Measurements from ENCODE around the gene THRA.

The THRA gene

GRCh38 chr17:40084477-40084876 lies 21.7 kb downstream of the THRA start:
- no peak for DNase-seq (ENCODE audit: low read depth in 2 of 2)

DNA sequence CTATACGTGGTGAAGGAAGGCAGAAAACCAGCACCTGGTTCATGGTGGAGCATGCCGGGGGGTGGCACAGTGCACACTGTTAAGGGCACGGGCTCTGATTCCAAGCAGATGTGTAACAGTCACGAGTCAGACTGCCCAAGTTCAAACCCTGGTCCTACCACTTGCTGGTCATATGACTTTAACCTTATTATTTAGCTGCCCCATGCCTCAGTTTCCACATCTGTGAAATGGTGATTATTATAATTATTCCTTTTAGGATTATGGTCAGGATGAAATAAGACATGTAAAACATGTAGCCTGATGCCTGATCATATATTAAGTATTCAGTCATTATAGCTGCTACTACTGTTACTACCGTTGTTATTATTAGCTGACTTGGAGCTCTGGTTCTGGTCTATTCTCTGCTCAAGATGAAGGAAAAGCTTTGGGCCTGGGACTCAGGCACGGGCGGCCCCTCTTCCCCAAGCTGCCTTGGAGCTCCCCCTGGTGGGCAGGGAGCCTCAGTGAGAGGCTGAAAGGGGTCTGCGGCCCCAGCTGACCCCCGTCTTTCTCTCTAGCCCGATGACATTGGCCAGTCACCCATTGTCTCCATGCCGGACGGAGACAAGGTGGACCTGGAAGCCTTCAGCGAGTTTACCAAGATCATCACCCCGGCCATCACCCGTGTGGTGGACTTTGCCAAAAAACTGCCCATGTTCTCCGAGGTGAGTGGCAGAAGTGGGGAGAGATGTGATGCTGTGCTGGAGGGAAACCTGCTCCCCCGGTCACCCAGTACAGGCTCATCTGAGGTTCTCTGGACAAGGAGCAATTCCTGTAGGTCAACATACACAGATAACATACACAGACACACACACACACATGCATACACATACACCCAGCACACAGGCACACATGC lies 23.6 kb downstream of the THRA start:
- no peak for DNase-seq (ENCODE audit: low read depth in 2 of 2)

GRCh38 chr17:40087049-40087794 lies 24.5 kb downstream of the THRA start:
- no peak for DNase-seq (ENCODE audit: low read depth in 2 of 2)

GRCh38 chr17:40087903-40088718 lies 25.3 kb downstream of the THRA start:
- no peak for DNase-seq (ENCODE audit: low read depth in 2 of 2)

DNA sequence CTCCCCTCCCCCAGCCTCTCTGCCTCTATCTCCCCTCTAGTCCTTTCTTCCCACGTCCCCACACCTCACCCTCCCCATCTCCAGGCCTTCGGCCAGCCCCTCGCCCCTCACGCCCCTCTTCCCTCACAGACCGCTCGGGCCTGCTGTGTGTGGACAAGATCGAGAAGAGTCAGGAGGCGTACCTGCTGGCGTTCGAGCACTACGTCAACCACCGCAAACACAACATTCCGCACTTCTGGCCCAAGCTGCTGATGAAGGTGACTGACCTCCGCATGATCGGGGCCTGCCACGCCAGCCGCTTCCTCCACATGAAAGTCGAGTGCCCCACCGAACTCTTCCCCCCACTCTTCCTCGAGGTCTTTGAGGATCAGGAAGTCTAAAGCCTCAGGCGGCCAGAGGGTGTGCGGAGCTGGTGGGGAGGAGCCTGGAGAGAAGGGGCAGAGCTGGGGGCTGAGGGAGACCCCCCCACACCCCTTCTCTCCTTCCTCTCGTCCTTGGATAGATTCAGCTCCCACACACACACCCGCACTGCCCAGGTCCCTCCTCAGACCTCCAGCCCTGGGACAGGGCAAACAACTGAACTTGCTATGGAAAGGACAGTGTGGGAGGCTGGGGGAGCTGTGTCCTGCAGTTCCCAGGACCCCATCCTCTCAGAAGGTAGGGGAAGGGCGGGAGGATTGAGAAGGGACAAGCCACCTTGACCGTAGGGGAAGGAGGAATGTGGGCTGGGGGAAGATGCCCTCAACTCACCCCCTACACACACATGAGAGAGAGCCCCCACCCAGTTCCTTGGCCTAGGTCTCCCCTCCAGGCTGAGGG lies 26.5 kb downstream of the THRA start:
- DNase-seq (ENCODE audit: low read depth in 2 of 2), result no peak

GRCh38 chr17:40090237-40091119 lies 27.7 kb downstream of the THRA start:
- DNase-seq (ENCODE audit: low read depth in 2 of 2), result no peak

GRCh38 chr17:40091691-40092397 lies 29.1 kb downstream of the THRA start:
- DNase-seq (ENCODE audit: low read depth in 2 of 2), result no peak

GRCh38 chr17:40092581-40092980 lies 29.8 kb downstream of the THRA start:
- DNase-seq (ENCODE audit: low read depth in 2 of 2), result no peak

DNA sequence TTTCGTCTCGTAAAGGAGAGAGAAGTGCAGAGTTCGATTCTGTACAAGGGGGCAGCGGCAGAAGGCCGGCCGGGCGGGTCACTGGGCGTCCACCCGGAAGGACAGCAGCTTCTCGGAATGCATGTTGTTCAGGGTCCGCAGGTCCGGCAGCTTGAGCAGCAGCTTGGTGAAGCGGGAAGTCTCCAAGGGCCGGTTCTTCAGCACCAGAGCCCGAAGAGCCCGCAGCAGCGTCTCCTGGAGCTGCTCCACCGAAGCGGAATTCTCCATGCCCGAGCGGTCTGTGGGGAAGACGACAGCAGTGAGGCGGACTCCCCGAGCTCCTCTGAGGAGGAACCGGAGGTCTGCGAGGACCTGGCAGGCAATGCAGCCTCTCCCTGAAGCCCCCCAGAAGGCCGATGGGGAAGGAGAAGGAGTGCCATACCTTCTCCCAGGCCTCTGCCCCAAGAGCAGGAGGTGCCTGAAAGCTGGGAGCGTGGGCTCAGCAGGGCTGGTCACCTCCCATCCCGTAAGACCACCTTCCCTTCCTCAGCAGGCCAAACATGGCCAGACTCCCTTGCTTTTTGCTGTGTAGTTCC lies 30.3 kb downstream of the THRA start:
- no peak for DNase-seq (ENCODE audit: low read depth in 2 of 2)

GRCh38 chr17:40093580-40094201 lies 30.9 kb downstream of the THRA start:
- DNase-seq (ENCODE audit: low read depth in 2 of 2), result no peak

- DNase-seq (ENCODE audit: low read depth in 2 of 2), result no peak
These were observed 32.1 kb downstream of the THRA start for GRCh38 chr17:40094874-40095273.

- DNase-seq (ENCODE audit: low read depth in 2 of 2), result no peak
These were observed 32.7 kb downstream of the THRA start for GRCh38 chr17:40095351-40095943.

- peak; percentile 42 to 48 for DNase-seq (ENCODE audit: low read depth in 2 of 2)
These were observed 33.4 kb downstream of the THRA start for GRCh38 chr17:40095944-40096791.

- no peak for DNase-seq (ENCODE audit: low read depth in 2 of 2)
These were observed 34.3 kb downstream of the THRA start for GRCh38 chr17:40097087-40097486.

- no peak for DNase-seq (ENCODE audit: low read depth in 2 of 2)
These were observed 35.4 kb downstream of the THRA start for GRCh38 chr17:40097931-40098845.
